Parathyroid adenoma (tissue), 2 donors: ENCODE results near the gene FOXO1.
A peak's percentile ranks its signal among the peaks of the same experiment; 100 is the strongest.

Experiments
- H2AFZ ChIP-seq: fragments of 300-600 bp; sonication (generic); one replicate; pipeline ENCODE4 v1.7.0; 2017; ENCODE audit warnings: antibody characterized with exemption, mild to moderate bottlenecking
- H3K27ac ChIP-seq: fragments of 300-600 bp; sonication (generic); one replicate; pipeline ENCODE4 v1.7.0; 2017
- H3K27me3 ChIP-seq: fragments of 300-600 bp; sonication (generic); one replicate; pipeline ENCODE4 v1.7.0; 2017; ENCODE audit warnings: low read length; ENCODE audit not compliant: control insufficient read depth, insufficient read depth
- H3K36me3 ChIP-seq: fragments of 300-600 bp; sonication (generic); one replicate; pipeline ENCODE4 v1.7.0; 2017; ENCODE audit warnings: low read length; ENCODE audit not compliant: control insufficient read depth, insufficient read depth
- H3K4me1 ChIP-seq: fragments of 300-600 bp; sonication (generic); one replicate; pipeline ENCODE4 v1.7.0; 2017; ENCODE audit warnings: control low read depth
- H3K4me2 ChIP-seq: fragments of 300-600 bp; sonication (generic); one replicate; pipeline ENCODE4 v1.7.0; 2017; ENCODE audit warnings: low read length
- H3K4me3 ChIP-seq: fragments of 300-600 bp; sonication (generic); one replicate; pipeline ENCODE4 v1.7.0; 2017; ENCODE audit warnings: low read depth, low read length
- H3K79me2 ChIP-seq: fragments of 300-600 bp; sonication (generic); one replicate; pipeline ENCODE4 v1.7.0; 2017; ENCODE audit warnings: control low read depth
- H3K9ac ChIP-seq: fragments of 300-600 bp; sonication (generic); one replicate; pipeline ENCODE4 v1.7.0; 2017; ENCODE audit warnings: mild to moderate bottlenecking
- H3K9me3 ChIP-seq: fragments of 300-600 bp; sonication (generic); one replicate; pipeline ENCODE4 v1.7.0; 2017; ENCODE audit warnings: low read length; ENCODE audit not compliant: control insufficient read depth
- TF ChIP-seq, protein P1 (sequence below): fragments of 300-600 bp; sonication (generic); IDR thresholded peaks from one replicate; pipeline ENCODE4 v1.7.0; 2017; ENCODE audit warnings: antibody characterized with exemption, mild to moderate bottlenecking
- donor health status: primary hyperparathyroidism.

FOXO1 gene

DNA sequence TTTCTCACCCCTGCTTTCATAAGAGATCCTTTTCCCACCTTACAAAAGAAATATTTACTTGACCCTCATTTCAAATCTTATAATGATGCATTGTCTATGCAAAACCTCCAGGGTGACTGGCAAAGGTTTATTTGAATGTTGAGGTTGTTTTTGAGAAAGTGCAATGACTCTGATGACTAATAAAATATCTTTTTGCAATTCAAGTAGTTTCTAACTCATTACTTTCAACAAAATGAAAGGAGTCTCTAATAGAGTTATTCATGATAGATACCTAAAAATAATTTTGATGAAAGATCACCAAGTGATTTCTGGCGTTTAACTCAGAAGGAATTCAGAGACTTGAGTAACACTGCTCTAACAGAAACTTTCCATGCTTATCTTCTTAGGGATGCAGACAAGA, 144.2 kb downstream of the FOXO1 start:
- no peak overlapping the region for H3K27ac ChIP-seq
- H3K79me2 ChIP-seq, result no peaks in the 10 kb centered on the region
- TF ChIP-seq, protein P1, sequence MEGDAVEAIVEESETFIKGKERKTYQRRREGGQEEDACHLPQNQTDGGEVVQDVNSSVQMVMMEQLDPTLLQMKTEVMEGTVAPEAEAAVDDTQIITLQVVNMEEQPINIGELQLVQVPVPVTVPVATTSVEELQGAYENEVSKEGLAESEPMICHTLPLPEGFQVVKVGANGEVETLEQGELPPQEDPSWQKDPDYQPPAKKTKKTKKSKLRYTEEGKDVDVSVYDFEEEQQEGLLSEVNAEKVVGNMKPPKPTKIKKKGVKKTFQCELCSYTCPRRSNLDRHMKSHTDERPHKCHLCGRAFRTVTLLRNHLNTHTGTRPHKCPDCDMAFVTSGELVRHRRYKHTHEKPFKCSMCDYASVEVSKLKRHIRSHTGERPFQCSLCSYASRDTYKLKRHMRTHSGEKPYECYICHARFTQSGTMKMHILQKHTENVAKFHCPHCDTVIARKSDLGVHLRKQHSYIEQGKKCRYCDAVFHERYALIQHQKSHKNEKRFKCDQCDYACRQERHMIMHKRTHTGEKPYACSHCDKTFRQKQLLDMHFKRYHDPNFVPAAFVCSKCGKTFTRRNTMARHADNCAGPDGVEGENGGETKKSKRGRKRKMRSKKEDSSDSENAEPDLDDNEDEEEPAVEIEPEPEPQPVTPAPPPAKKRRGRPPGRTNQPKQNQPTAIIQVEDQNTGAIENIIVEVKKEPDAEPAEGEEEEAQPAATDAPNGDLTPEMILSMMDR, result no peak

DNA sequence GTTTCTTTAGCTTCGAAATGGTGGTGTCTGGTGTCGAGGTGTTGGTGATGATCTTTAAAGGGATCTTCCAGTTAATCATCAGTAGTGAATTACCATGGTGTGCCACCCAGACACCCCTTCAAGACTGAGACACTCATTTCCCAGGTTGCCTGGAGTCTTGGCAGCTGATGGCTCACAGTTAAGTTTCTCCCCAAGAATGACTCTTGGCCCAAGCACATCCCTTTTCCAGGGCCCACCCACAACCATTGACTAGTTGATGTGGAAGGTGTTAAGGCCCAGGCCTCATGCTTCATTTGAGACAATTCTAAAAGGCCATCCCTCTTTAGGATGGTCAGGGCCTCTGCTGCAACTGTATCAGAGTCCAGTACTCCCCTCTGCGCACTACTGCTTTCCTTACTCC, 145.5 kb downstream of the FOXO1 start:
- Histone ChIP-seq H3K4me2 (no peak overlapping the region), H3K9me3 (no peaks in the 10 kb centered on the region), H3K4me1 (no peaks in the 10 kb centered on the region), H3K27ac (no peak overlapping the region), H3K79me2 (no peaks in the 10 kb centered on the region), H3K9ac (no peak overlapping the region), H2AFZ (no peak overlapping the region), H3K36me3 (no peaks in the 10 kb centered on the region), H3K4me3 (no peak overlapping the region), H3K27me3 (no peaks in the 10 kb centered on the region)
- TF ChIP-seq, protein P1, result no peak

More for the DNA sequence above, 144.2 kb downstream of the FOXO1 start:
- Histone ChIP-seq H3K9me3 (no peaks in the 10 kb centered on the region), H3K4me1 (no peaks in the 10 kb centered on the region), H3K27me3 (no peaks in the 10 kb centered on the region), H3K9ac (peak overlapping the region; percentile 11), H3K4me2 (no peak overlapping the region), H2AFZ (no peak overlapping the region), H3K36me3 (no peaks in the 10 kb centered on the region), H3K4me3 (no peak overlapping the region)

DNA sequence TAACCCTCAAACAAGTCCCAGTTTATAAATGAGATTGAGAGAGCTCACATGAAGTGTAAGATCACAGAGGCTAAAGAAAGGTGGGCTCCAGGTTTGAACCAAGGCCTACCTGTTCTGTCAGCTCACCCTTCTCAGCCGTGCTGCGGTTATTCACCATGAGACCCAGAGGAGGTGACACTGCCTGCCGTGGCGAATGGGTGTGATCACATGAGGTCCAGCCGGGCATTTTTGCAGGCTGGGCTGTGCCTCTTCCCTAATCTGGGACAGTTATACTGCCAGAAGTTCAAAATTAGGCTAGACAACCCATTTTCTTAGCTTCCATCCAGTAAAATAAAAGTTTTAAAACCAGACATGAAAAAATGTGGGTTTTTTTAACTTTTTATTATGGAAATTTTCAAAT, 146.8 kb downstream of the FOXO1 start:
- no peak overlapping the region for H3K27ac ChIP-seq

DNA sequence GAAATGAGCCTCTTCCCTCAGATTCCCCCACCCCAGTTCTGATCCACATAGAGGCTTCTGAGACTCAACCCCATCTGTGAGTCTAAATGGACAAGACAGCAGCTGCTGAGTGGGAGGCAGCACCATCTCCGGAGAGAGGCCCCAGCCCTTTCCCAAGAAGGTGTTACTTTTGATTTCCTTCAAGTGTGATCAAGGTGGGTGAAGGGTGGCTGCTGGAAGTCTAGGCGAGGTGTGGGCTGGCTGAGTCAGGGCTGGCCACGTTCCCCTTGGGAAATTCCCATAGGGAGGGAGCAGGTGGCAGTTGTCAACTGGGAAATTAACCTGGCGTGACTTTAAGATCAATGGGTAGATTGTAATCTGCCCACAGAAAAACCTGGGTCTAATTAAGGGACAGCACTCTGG, 148.0 kb downstream of the FOXO1 start:
- Histone ChIP-seq H3K4me3 (no peak overlapping the region), H3K9ac (no peak overlapping the region), H3K36me3 (no peaks in the 10 kb centered on the region), H2AFZ (no peak overlapping the region), H3K4me1 (no peaks in the 10 kb centered on the region), H3K27me3 (no peaks in the 10 kb centered on the region), H3K27ac (no peak overlapping the region), H3K79me2 (no peaks in the 10 kb centered on the region), H3K4me2 (no peak overlapping the region), H3K9me3 (no peaks in the 10 kb centered on the region)
- TF ChIP-seq, protein P1, result no peak

More for the DNA sequence above, 146.8 kb downstream of the FOXO1 start:
- Histone ChIP-seq H3K4me1 (no peaks in the 10 kb centered on the region), H3K9ac (no peak overlapping the region), H3K36me3 (no peaks in the 10 kb centered on the region), H3K79me2 (no peaks in the 10 kb centered on the region), H3K4me3 (no peak overlapping the region), H3K4me2 (no peak overlapping the region), H3K9me3 (no peaks in the 10 kb centered on the region), H2AFZ (no peak overlapping the region), H3K27me3 (no peaks in the 10 kb centered on the region)
- TF ChIP-seq, protein P1, result no peak
